HepG2 (cell line): ENCODE results near the gene TRMT112. TPM values are rescaled to one million over a fixed set of nuclear protein-coding genes. Genes with fewer than 3 reads are reported as not detected.

ENCODE experiments used
- ATAC-seq: fragments of 200-7000 bp; cut with Tn5 transposase; 3 replicates; pipeline ENCODE4 v1.9.1; 2020; ENCODE audit warnings: mild to moderate bottlenecking, moderate library complexity
- BruUV-seq: library from RNA; stranded (reverse); fragments of 400-500 nt; replicated peaks from 2 replicates; lab custom pipeline; 2021; lab: Mats Ljungman, UMichigan
- CTCF ChIA-PET: fragments of 300-600 bp; formaldehyde crosslinking; extraction: SDS; loops from one replicate; lab custom pipeline; 2021; ENCODE audit warnings: low total read pairs, inconsistent platforms, low intra/inter-chr PET ratio; lab: Yijun Ruan, JAX
- POLR2A ChIA-PET: fragments of 350-600 bp; sonication (Branson Sonifier 250); formaldehyde crosslinking; loops from one replicate; lab custom pipeline; 2020; ENCODE audit warnings: antibody characterized with exemption, inconsistent platforms; lab: Yijun Ruan, JAX
- DNase-seq: peaks from one replicate; pipeline ENCODE4 v3.0.0-alpha.2; 2015; ENCODE audit warnings: low spot score
- FAIRE-seq: peaks from 3 replicates; lab custom pipeline; 2011; peaks lifted over from hg19 to GRCh38; lab: Jason Lieb, UNC
- H2AFZ ChIP-seq: one replicate; pipeline ENCODE4 v1.6.1; 2011; ENCODE audit warnings: low read length, inconsistent platforms
- H3K27ac ChIP-seq: fragments of 300-600 bp; 3 replicates; pipeline ENCODE4 v1.8.0; 2011; ENCODE audit warnings: mixed run types, mild to moderate bottlenecking, mixed read lengths, low read length, inconsistent platforms; ENCODE audit not compliant: insufficient read depth; ENCODE audit errors: extremely low read length
- H3K27me3 ChIP-seq, 2 experiments: fragments of 200-600 bp in 1 of 2; 2 replicates in 1 of 2; 3 replicates in 1 of 2; pipeline versions ENCODE4 v1.6.0 to v1.8.0; 2011; ENCODE audit warnings: low read length in 2 of 2, mild to moderate bottlenecking in 2 of 2, moderate library complexity in 2 of 2, inconsistent platforms in 1 of 2; ENCODE audit not compliant: insufficient read depth in 2 of 2, control insufficient read depth in 1 of 2
- H3K36me3 ChIP-seq, 2 experiments: fragments of 200-600 bp in 1 of 2; replicated peaks in 1 of 2; 2 replicates in 1 of 2; 3 replicates in 1 of 2; pipeline versions ENCODE4 v1.5.1 to v1.8.0; 2011; ENCODE audit warnings: low read length in 2 of 2, inconsistent platforms in 1 of 2; ENCODE audit not compliant: insufficient read depth in 2 of 2, control insufficient read depth in 1 of 2
- H3K4me1 ChIP-seq: 2 replicates; pipeline ENCODE4 v1.5.1; 2012; ENCODE audit warnings: low read length, inconsistent platforms; ENCODE audit not compliant: insufficient read depth
- H3K4me2 ChIP-seq: 2 replicates; pipeline ENCODE4 v1.6.0; 2011; ENCODE audit warnings: low read depth, low read length, inconsistent platforms
- H3K4me3 ChIP-seq, 3 experiments: fragments of 200-600 bp in 1 of 3; sonication (generic), shearing (Covaris generic) in 1 of 3; replicated peaks in 1 of 3; 2 replicates each; pipeline ENCODE4 v1.5.1; 2011 to 2016; ENCODE audit warnings: low read length in 3 of 3, inconsistent platforms in 2 of 3, low read depth in 2 of 3, mild to moderate bottlenecking in 2 of 3, control low read depth in 1 of 3, mixed read lengths in 1 of 3; ENCODE audit not compliant: insufficient read depth in 1 of 3
- H3K79me2 ChIP-seq: one replicate; pipeline ENCODE4 v1.6.1; 2011; ENCODE audit warnings: low read length, inconsistent platforms; ENCODE audit not compliant: insufficient read depth
- H3K9ac ChIP-seq: 2 replicates; pipeline ENCODE4 v1.6.0; 2011; ENCODE audit warnings: mild to moderate bottlenecking, low read depth, low read length, inconsistent platforms; ENCODE audit not compliant: insufficient read depth
- H3K9me3 ChIP-seq: 2 replicates; pipeline ENCODE4 v1.5.1; 2012; ENCODE audit warnings: mild to moderate bottlenecking, low read length
- H4K20me1 ChIP-seq: 2 replicates; pipeline ENCODE4 v1.6.0; 2011; ENCODE audit warnings: inconsistent platforms, mild to moderate bottlenecking, low read length, moderate library complexity; ENCODE audit not compliant: insufficient read depth
- ATF2 ChIP-seq: sonication (generic); formaldehyde crosslinking; IDR thresholded peaks from 2 replicates; pipeline ENCODE4 v1.4.0; 2020; ENCODE audit warnings: missing genetic modification reagents
- CHCHD3 ChIP-seq: sonication (generic); formaldehyde crosslinking; IDR thresholded peaks from 2 replicates; pipeline ENCODE4 v1.8.0; 2022; ENCODE audit warnings: mild to moderate bottlenecking, missing genetic modification reagents, moderate library complexity
- HOMEZ ChIP-seq: IDR thresholded peaks from 2 replicates; pipeline ENCODE4 v1.6.1; 2016; ENCODE audit warnings: low read depth
- IKZF4 ChIP-seq: sonication (generic); formaldehyde crosslinking; IDR thresholded peaks from 2 replicates; pipeline ENCODE4 v1.5.1; 2020; ENCODE audit warnings: borderline replicate concordance, mild to moderate bottlenecking, low read depth, missing genetic modification reagents; ENCODE audit errors: not compliant biosample characterization
- KLF15 ChIP-seq: sonication (generic); formaldehyde crosslinking; IDR thresholded peaks from 2 replicates; pipeline ENCODE4 v1.8.1; 2023; ENCODE audit warnings: borderline replicate concordance, mild to moderate bottlenecking, inconsistent platforms, missing genetic modification reagents, mixed read lengths
- MAFG ChIP-seq: sonication (generic); formaldehyde crosslinking; IDR thresholded peaks from 2 replicates; pipeline ENCODE4 v1.5.1; 2020; ENCODE audit warnings: mild to moderate bottlenecking, missing genetic modification reagents
- MED1 ChIP-seq: sonication (generic); formaldehyde crosslinking; IDR thresholded peaks from 2 replicates; pipeline ENCODE4 v1.4.0; 2020; ENCODE audit warnings: missing genetic modification reagents
- PBX3 ChIP-seq: sonication (generic); formaldehyde crosslinking; IDR thresholded peaks from 2 replicates; pipeline ENCODE4 v1.8.1; 2023; ENCODE audit warnings: missing genetic modification reagents, inconsistent platforms, borderline replicate concordance
- PREB ChIP-seq: sonication (generic); formaldehyde crosslinking; IDR thresholded peaks from 2 replicates; pipeline ENCODE4 v1.4.0; 2020; ENCODE audit warnings: missing genetic modification reagents
- RXRB ChIP-seq: IDR thresholded peaks from 2 replicates; pipeline ENCODE4 v1.6.1; 2016; ENCODE audit warnings: borderline replicate concordance, missing genetic modification reagents, missing compliant biosample characterization
- TP53 ChIP-seq: sonication (generic); formaldehyde crosslinking; conservative IDR thresholded peaks from 2 replicates; pipeline ENCODE4 v1.4.0; 2020; ENCODE audit warnings: missing genetic modification reagents
- ZNF512B ChIP-seq: sonication (generic); formaldehyde crosslinking; IDR thresholded peaks from 2 replicates; pipeline ENCODE4 v1.5.1; 2020; ENCODE audit warnings: missing genetic modification reagents, mild to moderate bottlenecking, borderline replicate concordance
- ZNF839 ChIP-seq: sonication (generic); formaldehyde crosslinking; IDR thresholded peaks from 2 replicates; pipeline ENCODE4 v1.4.0; 2020; ENCODE audit warnings: missing genetic modification reagents, mild to moderate bottlenecking, borderline replicate concordance
- ZNF891 ChIP-seq: sonication (generic); formaldehyde crosslinking; IDR thresholded peaks from 2 replicates; pipeline ENCODE4 v1.5.0; 2020; ENCODE audit warnings: mild to moderate bottlenecking, missing genetic modification reagents
- WGBS: methylation state at CpG from one replicate; pipeline ENCODE4 v1.1.6; 2017; ENCODE audit warnings: low lambda C conversion rate; 5-methylcytosine and 5-hydroxymethylcytosine counted together
- in situ Hi-C: cut with HindIII; loops from 2 replicates; pipeline ENCODE4 v1.10.0; 2017; ENCODE audit warnings: low pct_unique_long_range_greater_than_20kb; ENCODE audit not compliant: extremely low pct_ligation_motif_present
- intact Hi-C: fragments of 100-400 bp; cut with micrococcal nuclease; formaldehyde crosslinking; loops from one replicate; pipeline ENCODE4 v1.10.0; 2022; ENCODE audit not compliant: unreplicated experiment
- polyA plus RNA-seq, 8 experiments: library from polyadenylated mRNA; depleted of rRNA in 3 of 8; stranded (reverse) in 7 of 8; unstranded in 1 of 8; fragments of >200 nt; fragmentation: Illumina TruSeq in 4 of 8; extraction: Trizol in 4 of 8; gene quantifications; 2 replicates each; pipeline versions ENCODE4 v1.2.1 to v1.2.3, GENCODE V29; 2011 to 2016; ENCODE audit warnings: low read depth in 4 of 8, missing spikeins in 1 of 8, mixed read lengths in 1 of 8; ENCODE audit not compliant: insufficient read depth in 1 of 8
- total RNA-seq, 5 experiments: library from RNA; depleted of rRNA; stranded (reverse); fragments of >200 nt; fragmentation: Illumina TruSeq; extraction: Trizol; gene quantifications; 2 replicates each; pipeline ENCODE4 v1.2.3, GENCODE V29; 2016; ENCODE audit warnings: low read depth in 1 of 5

Gene TRMT112
- total and polyA plus RNA-seq, 2 of the 13 experiments (the other 11 are each of a cell fraction or from before 2014, with no cell fraction given): 186 to 409 TPM

GRCh38 chr11:64321533-64321932, 4.2 kb upstream of the TRMT112 start (continued):
- TF ChIP-seq PBX3 (no peak), KLF15 (CRISPR knock-in tag) (no peak), ZNF512B (CRISPR knock-in tag) (no peak), ZNF891 (CRISPR knock-in tag) (no peak), ZNF839 (CRISPR knock-in tag) (no peak)

GRCh38 chr11:64321026-64321425, 3.7 kb upstream of the TRMT112 start:
- FAIRE-seq (no peak), DNase-seq (no peak), ATAC-seq (no peak)
- H3K27me3 ChIP-seq: no peaks in the 10 kb centered on the region; a peak in 1 of 5 replicates
- in situ Hi-C loops: no loop called here
- peaks cover 15% of the 10 kb centered on the region for H3K79me2 ChIP-seq
- no TSS peak for BruUV-seq
- H3K9ac ChIP-seq: no peak overlapping the region
- intact Hi-C loops: no loop called here
- no peak overlapping the region for H2AFZ ChIP-seq
- no peak overlapping the region for H3K27ac ChIP-seq
- H3K4me1 ChIP-seq: peaks cover 19% of the 10 kb centered on the region
- no peaks in the 10 kb centered on the region for H3K9me3 ChIP-seq
- WGBS: 94% methylated on average over 5 of the region's 5 CpGs
- H3K36me3 ChIP-seq: peaks cover 1 to 18% of the 10 kb centered on the region in 2 experiments; a peak in 2 of 5 replicates
- no peak overlapping the region for H3K4me2 ChIP-seq
- ChIA-PET POLR2A (no interaction called here), CTCF (no interaction called here)
- H3K4me3 ChIP-seq: no peak overlapping the region
- no peaks in the 10 kb centered on the region for H4K20me1 ChIP-seq
- TF ChIP-seq IKZF4 (no peak), RXRB (CRISPR knock-in tag) (no peak), MED1 (CRISPR knock-in tag) (no peak), HOMEZ (CRISPR knock-in tag) (no peak), CHCHD3 (CRISPR knock-in tag) (no peak), MAFG (CRISPR knock-in tag) (no peak), TP53 (no peak), PREB (CRISPR knock-in tag) (no peak), ATF2 (no peak)
